K562 treated with DMSO at 1 percent for 48 hours (cell line): ENCODE measurements around the gene OPCML. TPM values are rescaled to one million over a fixed set of nuclear protein-coding genes. Genes with fewer than 3 reads are reported as not detected.

ENCODE experiments used
- total RNA-seq: library from RNA; unstranded; fragments of 300-600 nt; gene quantifications from 2 replicates; pipeline ENCODE4 v1.2.3, GENCODE V29; 2022; ENCODE audit warnings: low replicate concordance; ENCODE audit errors: extremely low read depth

Gene OPCML
- total RNA-seq: not detected in 2 replicates

GRCh38 chr11:133531971-133532651, at the start of gene OPCML:
TSS of gene OPCML (minus strand) at chr11:133532501.

